H1 (cell line): Measurements from ENCODE around the gene KDM6B. TPM values are rescaled to one million over a fixed set of nuclear protein-coding genes. Genes with fewer than 3 reads are reported as not detected.

Experiments used
- CTCF ChIA-PET: fragments of 300-600 bp; sonication (Branson Sonifier 250); formaldehyde crosslinking; loops from one replicate; lab custom pipeline; 2021; ENCODE audit not compliant: partially characterized antibody; lab: Charles Lee
- POLR2A ChIA-PET: fragments of 300-600 bp; sonication (Branson Sonifier 250); formaldehyde crosslinking; loops from one replicate; lab custom pipeline; 2021; ENCODE audit warnings: inconsistent platforms; ENCODE audit not compliant: partially characterized antibody; lab: Charles Lee
- DNase-seq, 2 experiments: peaks; one replicate each; pipeline versions ENCODE4 v3.0.0 to v3.0.0-alpha.2; 2010 to 2022; ENCODE audit warnings: low spot score in 2 of 2, low read depth in 1 of 2, mixed read lengths in 1 of 2
- FAIRE-seq: peaks from 2 replicates; lab custom pipeline; 2011; peaks lifted over from hg19 to GRCh38; lab: Jason Lieb, UNC
- H2AFZ ChIP-seq: 2 replicates; pipeline ENCODE4 v1.8.1; 2012; ENCODE audit warnings: low read length, inconsistent platforms
- H2AK5ac ChIP-seq: 2 replicates; pipeline ENCODE4 v1.6.1; 2013; ENCODE audit warnings: low read depth, low read length
- H2BK120ac ChIP-seq: replicated peaks from 2 replicates; pipeline ENCODE3; 2013; ENCODE audit warnings: low read depth, low read length, inconsistent platforms
- H2BK12ac ChIP-seq: 2 replicates; pipeline ENCODE4 v1.6.1; 2013; ENCODE audit warnings: low read depth, low read length
- H2BK15ac ChIP-seq: 2 replicates; pipeline ENCODE4 v1.6.1; 2013; ENCODE audit warnings: low read length
- H2BK20ac ChIP-seq: 2 replicates; pipeline ENCODE4 v1.6.1; 2013; ENCODE audit warnings: low read length
- H2BK5ac ChIP-seq: 2 replicates; pipeline ENCODE4 v1.6.1; 2013; ENCODE audit warnings: low read depth, low read length
- H3K14ac ChIP-seq: 2 replicates; pipeline ENCODE4 v1.6.1; 2013; ENCODE audit warnings: inconsistent platforms; ENCODE audit not compliant: insufficient read length
- H3K18ac ChIP-seq: 2 replicates; pipeline ENCODE4 v1.6.1; 2013; ENCODE audit warnings: low read length; ENCODE audit errors: extremely low read depth
- H3K23ac ChIP-seq: 2 replicates; pipeline ENCODE4 v1.6.1; 2013; ENCODE audit warnings: inconsistent platforms; ENCODE audit not compliant: insufficient read length
- H3K23me2 ChIP-seq: 2 replicates; pipeline ENCODE4 v1.6.1; 2013; ENCODE audit warnings: low read depth, low read length
- H3K27ac ChIP-seq: 2 replicates; pipeline ENCODE4 v1.6.1; 2011; ENCODE audit warnings: low read depth, low read length, inconsistent platforms
- H3K27me3 ChIP-seq, 4 experiments: replicated peaks in 1 of 4; 1 replicate in 1 of 4; 2 replicates in 3 of 4; pipeline versions ENCODE4 v1.6.1 to v1.8.1; 2011 to 2013; ENCODE audit warnings: low read length in 3 of 4, mild to moderate bottlenecking in 3 of 4, inconsistent platforms in 2 of 4, mixed read lengths in 2 of 4, moderate library complexity in 1 of 4; ENCODE audit not compliant: control insufficient read depth in 3 of 4, insufficient read depth in 3 of 4; ENCODE audit errors: extremely low read depth in 1 of 4
- H3K36me3 ChIP-seq, 4 experiments: 2 replicates each; pipeline versions ENCODE4 v1.6.1 to v1.8.1; 2011 to 2013; ENCODE audit warnings: mild to moderate bottlenecking in 4 of 4, low read length in 3 of 4, moderate library complexity in 2 of 4, control low read depth in 1 of 4, inconsistent platforms in 1 of 4; ENCODE audit not compliant: insufficient read depth in 4 of 4, control insufficient read depth in 2 of 4
- H3K4ac ChIP-seq: replicated peaks from 2 replicates; pipeline ENCODE3; 2013; ENCODE audit warnings: low read length, low read depth, mixed read lengths, inconsistent platforms; ENCODE audit not compliant: insufficient read length
- H3K4me1 ChIP-seq, 4 experiments: replicated peaks in 1 of 4; 1 replicate in 1 of 4; 2 replicates in 3 of 4; pipeline versions ENCODE4 v1.6.1 to v1.8.1; 2011 to 2013; ENCODE audit warnings: low read length in 3 of 4, inconsistent platforms in 2 of 4, mixed read lengths in 1 of 4; ENCODE audit not compliant: insufficient read depth in 4 of 4, control insufficient read depth in 3 of 4
- H3K4me2 ChIP-seq, 2 experiments: 2 replicates each; pipeline versions ENCODE4 v1.6.1 to v1.8.1; 2011 to 2013; ENCODE audit warnings: low read depth in 2 of 2, low read length in 2 of 2, control low read depth in 1 of 2, inconsistent platforms in 1 of 2, mild to moderate bottlenecking in 1 of 2; ENCODE audit not compliant: insufficient read depth in 1 of 2
- H3K4me3 ChIP-seq, 4 experiments: fragments of 200-600, 300-600 bp in 1 of 4; sonication (generic), shearing (Covaris generic), sonication (Bioruptor Twin) in 1 of 4; 2 replicates each; pipeline versions ENCODE4 v1.5.1 to v1.8.1; 2011 to 2016; ENCODE audit warnings: low read length in 4 of 4, low read depth in 3 of 4, control low read depth in 2 of 4, inconsistent platforms in 2 of 4, mild to moderate bottlenecking in 2 of 4, mixed read lengths in 1 of 4, moderate library complexity in 1 of 4; ENCODE audit not compliant: insufficient read depth in 2 of 4; ENCODE audit errors: extremely low read depth in 1 of 4
- H3K56ac ChIP-seq: replicated peaks from 2 replicates; pipeline ENCODE3; 2013; ENCODE audit warnings: low read depth, mild to moderate bottlenecking, mixed read lengths, low read length, inconsistent platforms; ENCODE audit not compliant: insufficient read length
- H3K79me1 ChIP-seq: 2 replicates; pipeline ENCODE4 v1.6.1; 2013; ENCODE audit warnings: low read depth, low read length, control low read depth
- H3K79me2 ChIP-seq, 2 experiments: 2 replicates each; pipeline versions ENCODE4 v1.6.1 to v1.8.1; 2012 to 2013; ENCODE audit warnings: low read length in 2 of 2, mild to moderate bottlenecking in 2 of 2, inconsistent platforms in 1 of 2; ENCODE audit not compliant: insufficient read depth in 2 of 2, control insufficient read depth in 1 of 2
- H3K9ac ChIP-seq, 4 experiments: replicated peaks in 1 of 4; 1 replicate in 1 of 4; 2 replicates in 3 of 4; pipeline versions ENCODE4 v1.6.1 to v1.8.1; 2011 to 2013; ENCODE audit warnings: low read depth in 3 of 4, low read length in 3 of 4, control low read depth in 2 of 4, mild to moderate bottlenecking in 2 of 4, moderate library complexity in 2 of 4, inconsistent platforms in 1 of 4; ENCODE audit errors: extremely low read depth in 1 of 4
- H3K9me3 ChIP-seq, 2 experiments: 2 replicates each; pipeline versions ENCODE4 v1.6.1 to v1.8.1; 2012 to 2013; ENCODE audit warnings: mild to moderate bottlenecking in 2 of 2, moderate library complexity in 2 of 2, control low read depth in 1 of 2, inconsistent platforms in 1 of 2, low read depth in 1 of 2, low read length in 1 of 2, mixed read lengths in 1 of 2; ENCODE audit not compliant: insufficient read depth in 2 of 2
- H4K20me1 ChIP-seq, 2 experiments: replicated peaks in 1 of 2; 2 replicates each; pipeline versions ENCODE3 to v1.8.1; 2011 to 2013; ENCODE audit warnings: inconsistent platforms in 2 of 2, low read length in 2 of 2, mild to moderate bottlenecking in 1 of 2; ENCODE audit not compliant: insufficient read depth in 2 of 2, control insufficient read depth in 1 of 2
- H4K5ac ChIP-seq: 2 replicates; pipeline ENCODE4 v1.6.1; 2013; ENCODE audit warnings: low read length, low read depth, mixed read lengths, inconsistent platforms; ENCODE audit not compliant: insufficient read length
- H4K8ac ChIP-seq: 2 replicates; pipeline ENCODE4 v1.8.0; 2013; ENCODE audit warnings: mild to moderate bottlenecking, moderate library complexity, low read length, inconsistent platforms; ENCODE audit not compliant: insufficient read depth; ENCODE audit errors: extremely low read depth
- H4K91ac ChIP-seq: replicated peaks from 2 replicates; pipeline ENCODE3; 2013; ENCODE audit warnings: low read length, mixed read lengths, inconsistent platforms; ENCODE audit not compliant: insufficient read length
- CBX8 ChIP-seq: fragments of 300-800, 300-1000 bp; sonication (generic); IDR thresholded peaks from 2 replicates; pipeline ENCODE4 v1.7.1; 2016; ENCODE audit warnings: low read depth, low read length, borderline replicate concordance
- KDM4A ChIP-seq: IDR thresholded peaks from one replicate; pipeline ENCODE4 v1.7.1; 2012; ENCODE audit warnings: low read depth, mild to moderate bottlenecking, moderate library complexity, low read length, inconsistent platforms; ENCODE audit not compliant: severe bottlenecking
- SP4 ChIP-seq: IDR thresholded peaks from 2 replicates; pipeline ENCODE4 v1.6.1; 2012; ENCODE audit warnings: low read length, inconsistent platforms
- SUZ12 ChIP-seq: fragments of 200-600 bp; sonication (generic); IDR thresholded peaks from 2 replicates; pipeline ENCODE4 v1.6.1; 2012; ENCODE audit warnings: mild to moderate bottlenecking, inconsistent platforms, low read length, moderate library complexity, mixed read lengths
- YY1 ChIP-seq: IDR thresholded peaks from 2 replicates; pipeline ENCODE4 v1.6.1; 2011; ENCODE audit warnings: low read depth, mild to moderate bottlenecking, low read length
- WGBS, 2 experiments: shearing (Covaris generic) in 1 of 2; methylation state at CpG; one replicate each; pipeline versions ENCODE4 v1.1.6 to v1.1.7; 2013 to 2015; ENCODE audit warnings: low lambda C conversion rate in 2 of 2, mixed read lengths in 2 of 2, inconsistent platforms in 1 of 2, low coverage in 1 of 2, missing lambda C conversion rate in 1 of 2; ENCODE audit not compliant: insufficient replicate concordance in 2 of 2, insufficient coverage in 1 of 2, insufficient read length in 1 of 2; ENCODE audit errors: extremely low coverage in 1 of 2, missing lambda C conversion rate in 1 of 2; 5-methylcytosine and 5-hydroxymethylcytosine counted together
- polyA plus RNA-seq, 7 experiments: library from polyadenylated mRNA; depleted of rRNA in 3 of 7; stranded (reverse) in 5 of 7; unstranded in 2 of 7; fragments of >200 nt in 5 of 7; fragments of 200-250 nt in 2 of 7; gene quantifications; 1 replicate in 5 of 7; 2 replicates in 1 of 7; 4 replicates in 1 of 7; pipeline versions ENCODE4 v1.2.1 to v1.2.3, GENCODE V29; 2011 to 2013; ENCODE audit warnings: missing spikeins in 2 of 7, mixed read lengths in 2 of 7
- total RNA-seq: library from RNA; stranded (reverse); fragmentation: NEBNext Ultra II Directional; extraction: Animal tissue kit (Norgen Biotek cat#: 25700); gene quantifications from 2 replicates; pipeline ENCODE4 v1.2.1, GENCODE V29; 2021

The KDM6B gene
- total and polyA plus RNA-seq, 2 of the 8 experiments (the other 6 are each of a cell fraction or from before 2014, with no cell fraction given) = 0.48 to 3.7 TPM

DNA sequence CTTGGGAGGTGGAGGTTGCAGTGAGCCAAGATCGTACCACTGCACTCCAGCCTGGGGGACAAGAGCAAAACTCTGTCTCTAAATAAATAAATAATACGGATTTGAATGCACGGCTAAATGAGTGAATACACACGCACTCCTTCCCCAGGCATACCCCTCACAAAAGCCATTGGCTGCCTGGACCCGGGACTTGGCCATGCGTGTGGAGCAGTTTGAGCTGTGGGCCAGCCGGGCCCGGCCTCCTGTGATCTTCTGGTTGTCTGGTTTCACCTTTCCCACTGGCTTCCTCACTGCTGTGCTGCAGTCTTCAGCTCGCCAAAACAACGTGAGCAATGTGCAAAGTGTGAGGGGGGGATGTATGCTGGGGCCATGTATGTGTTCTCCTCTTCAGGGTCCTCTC, 1.6 kb upstream of the KDM6B start:
- H2BK120ac ChIP-seq = no peak overlapping the region
- H3K36me3 ChIP-seq = no peaks in the 10 kb centered on the region
- H4K8ac ChIP-seq = no peak overlapping the region
- H3K79me1 ChIP-seq = no peaks in the 10 kb centered on the region
- no peaks in the 10 kb centered on the region for H4K20me1 ChIP-seq
- H3K27ac ChIP-seq = no peak overlapping the region
- H3K4me2 ChIP-seq = no peak overlapping the region
- H3K9ac ChIP-seq = no peak overlapping the region
- no peak overlapping the region for H3K18ac ChIP-seq
- FAIRE-seq = no peak
- peaks cover 4 to 38% (median 30%) of the 10 kb centered on the region in 4 experiments for H3K27me3 ChIP-seq
- no peak overlapping the region for H4K5ac ChIP-seq
- no peaks in the 10 kb centered on the region for H3K9me3 ChIP-seq
- H2BK15ac ChIP-seq = no peak overlapping the region
- H4K91ac ChIP-seq = no peak overlapping the region
- H3K79me2 ChIP-seq = no peaks in the 10 kb centered on the region
- 91% methylated on average over 10 of the region's 10 CpGs; no CpG with 5 or more reads in 1 of the 2 experiments for WGBS, 2 experiments
- DNase-seq = no peak
- CTCF ChIA-PET = interaction anchor here (0.8 to 5.9 kb wide), 12 partner anchors 9 to 228 kb away, joined by 3 to 44 read pairs (median 8); partner anchors contain the start of genes CNTROB, RNF227 and TRAPPC1
- TF ChIP-seq CBX8 (no peak), KDM4A (no peak), SUZ12 (no peak), SP4 (no peak), YY1 (no peak)
- TF ChIP-seq, all 59 proteins: peak for 0
- H2AK5ac ChIP-seq = no peak overlapping the region
- H2BK12ac ChIP-seq = no peak overlapping the region
- POLR2A ChIA-PET = interaction anchor here (0.6 to 4.6 kb wide), 6 partner anchors 9 to 209 kb away, joined by 3 to 33 read pairs (median 8); partner anchors contain the start of genes NAA38 and TMEM88
- no peak overlapping the region for H3K14ac ChIP-seq
- no peak overlapping the region for H2AFZ ChIP-seq
- H3K23ac ChIP-seq = no peak overlapping the region
- H2BK20ac ChIP-seq = no peak overlapping the region
- no peak overlapping the region for H3K4ac ChIP-seq
- peaks cover 25% of the 10 kb centered on the region for H3K23me2 ChIP-seq
- H3K4me1 ChIP-seq = peaks cover 0 to 15% (median 7%) of the 10 kb centered on the region in 4 experiments; a peak in 6 of 7 replicates
- no peak overlapping the region for H3K56ac ChIP-seq
- no peak overlapping the region for H3K4me3 ChIP-seq
- H2BK5ac ChIP-seq = no peak overlapping the region
